Stimulated activated CD4-positive, alpha-beta T cell treated with anti-CD3 and anti-CD28 coated beads, Interleukin-15, amount 100 ng/mL, for 48 hours (primary cell): ENCODE results near the gene ASPSCR1.
A peak's percentile ranks its signal among the peaks of the same experiment; 100 is the strongest.

Experiments
- DNase-seq, 2 donors: peaks; one replicate each; pipeline ENCODE4 v3.0.0-alpha.2; 2020; ENCODE audit warnings: low read depth in 2 of 2

The ASPSCR1 gene

GRCh38 chr17:82012640-82013295, 35.3 kb downstream of the ASPSCR1 start:
- DNase-seq, result no peak

GRCh38 chr17:82013341-82013740, 35.9 kb downstream of the ASPSCR1 start:
- DNase-seq, result no peak

DNA sequence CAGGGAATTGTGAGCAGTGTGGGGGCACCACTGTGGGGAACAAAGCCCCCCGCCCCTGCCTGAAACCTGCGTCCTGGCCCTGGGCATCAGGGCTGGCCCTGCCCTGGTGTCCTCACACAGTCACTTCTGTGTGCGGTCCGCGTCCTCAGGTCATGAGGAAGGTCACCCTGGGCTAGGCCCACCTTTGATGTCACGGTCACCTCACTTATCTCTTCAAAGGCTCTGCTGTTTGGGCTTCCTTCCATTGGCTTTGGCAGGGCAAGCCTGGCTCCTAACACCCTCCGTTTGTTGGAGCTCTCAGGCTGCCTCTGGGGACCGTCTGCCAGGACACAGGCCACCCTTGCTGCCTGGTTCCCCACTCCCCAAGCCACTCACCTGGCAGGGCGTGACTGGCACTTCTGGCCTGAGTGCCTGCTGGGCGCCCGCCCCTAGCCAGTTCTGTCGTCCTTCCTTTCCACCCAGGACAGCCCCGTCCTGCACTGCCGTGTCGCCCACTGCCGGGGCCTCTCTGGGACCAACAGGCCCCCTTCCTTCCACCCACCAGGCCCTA, 36.4 kb downstream of the ASPSCR1 start:
- no peak for DNase-seq

DNA sequence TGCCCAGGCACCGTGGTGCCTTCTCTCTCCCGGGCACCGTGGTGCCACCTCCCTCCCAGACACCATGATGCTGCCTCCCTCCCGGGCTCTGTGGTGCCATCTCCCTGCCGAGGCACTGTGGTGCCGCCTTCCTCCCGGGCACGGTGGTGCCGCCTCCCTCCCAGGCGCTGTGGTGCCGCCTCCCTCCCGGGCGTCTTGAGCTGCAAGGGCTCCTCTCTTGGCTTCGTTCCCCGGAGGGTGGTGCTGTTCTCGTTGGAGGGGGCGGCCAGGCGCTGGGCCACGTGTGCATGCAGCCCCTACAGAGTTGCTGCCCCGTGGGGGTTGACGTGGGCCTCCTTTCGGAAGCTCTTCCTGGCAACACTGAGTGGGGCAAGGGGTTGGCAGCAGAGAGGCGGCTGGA, 37.0 kb downstream of the ASPSCR1 start:
- no peak for DNase-seq

GRCh38 chr17:82014971-82015310, 37.5 kb downstream of the ASPSCR1 start:
- DNase-seq, result no peak

GRCh38 chr17:82015311-82015971, 38.0 kb downstream of the ASPSCR1 start:
- DNase-seq, result no peak

GRCh38 chr17:82016061-82016874, 38.8 kb downstream of the ASPSCR1 start:
- no peak for DNase-seq

DNA sequence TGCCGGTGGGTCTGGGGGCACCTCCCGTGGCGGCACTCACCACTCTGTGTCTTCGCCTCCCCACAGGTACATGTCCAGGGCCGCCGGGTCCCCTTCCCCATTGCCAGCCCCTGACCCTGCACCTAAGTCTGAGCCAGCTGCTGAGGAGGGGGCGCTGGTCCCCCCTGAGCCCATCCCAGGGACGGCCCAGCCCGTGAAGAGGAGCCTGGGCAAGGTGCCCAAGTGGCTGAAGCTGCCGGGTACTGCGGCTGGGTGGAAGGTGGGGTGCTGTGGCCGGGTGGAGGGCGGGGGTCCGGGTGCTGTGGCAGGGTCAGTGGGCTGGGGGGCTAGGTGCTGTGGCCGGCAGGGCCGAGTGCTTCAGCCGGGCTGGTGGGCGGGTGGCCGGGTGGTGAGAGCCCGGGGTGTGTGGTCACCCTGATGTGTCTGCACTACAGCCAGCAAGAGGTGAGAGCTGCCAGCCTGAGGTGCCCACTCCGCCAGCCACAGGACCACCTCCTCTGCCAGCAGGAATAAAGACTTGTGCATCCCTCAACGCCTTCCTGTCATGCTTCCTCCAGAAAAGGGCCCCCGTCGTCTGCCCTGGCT, 39.5 kb downstream of the ASPSCR1 start:
- no peak for DNase-seq

GRCh38 chr17:82017612-82018151, 40.3 kb downstream of the ASPSCR1 start:
- DNase-seq, result no peak

GRCh38 chr17:82018152-82018988, 40.9 kb downstream of the ASPSCR1 start:
- DNase-seq, result no peak

DNA sequence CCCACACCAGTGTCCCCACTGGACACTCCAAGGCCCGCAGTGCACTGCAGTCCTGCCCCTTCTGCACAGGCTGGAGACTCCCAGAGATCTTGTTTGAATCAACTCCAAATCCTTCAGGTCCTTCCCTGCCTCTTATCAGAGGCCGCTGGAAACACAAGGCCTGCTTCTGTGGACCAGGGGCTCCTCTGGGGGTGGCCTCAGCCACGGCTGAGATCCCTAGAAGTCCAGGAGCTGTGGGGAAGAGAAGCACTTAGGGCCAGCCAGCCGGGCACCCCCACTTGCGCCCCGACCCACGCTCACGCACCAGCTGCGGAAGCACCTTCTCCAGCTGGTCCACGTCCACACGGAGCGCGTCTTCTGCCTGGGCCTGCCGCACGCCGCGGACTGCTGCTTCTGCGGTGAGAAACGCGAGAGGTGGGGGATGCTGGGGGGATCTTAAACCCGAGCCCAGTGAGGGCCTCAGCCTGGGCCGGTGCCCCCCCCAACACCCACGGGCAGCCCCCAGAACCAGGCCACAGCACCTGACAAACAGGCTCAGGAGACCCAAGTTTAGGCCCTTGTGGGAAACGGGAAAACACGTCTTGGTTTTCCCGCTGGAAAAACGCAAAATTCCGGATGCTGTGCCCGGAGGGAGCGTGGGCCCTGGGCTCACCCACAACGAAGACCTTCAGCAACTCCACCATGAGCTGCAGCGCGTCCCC, 41.7 kb downstream of the ASPSCR1 start:
- DNase-seq, result no peak

DNA sequence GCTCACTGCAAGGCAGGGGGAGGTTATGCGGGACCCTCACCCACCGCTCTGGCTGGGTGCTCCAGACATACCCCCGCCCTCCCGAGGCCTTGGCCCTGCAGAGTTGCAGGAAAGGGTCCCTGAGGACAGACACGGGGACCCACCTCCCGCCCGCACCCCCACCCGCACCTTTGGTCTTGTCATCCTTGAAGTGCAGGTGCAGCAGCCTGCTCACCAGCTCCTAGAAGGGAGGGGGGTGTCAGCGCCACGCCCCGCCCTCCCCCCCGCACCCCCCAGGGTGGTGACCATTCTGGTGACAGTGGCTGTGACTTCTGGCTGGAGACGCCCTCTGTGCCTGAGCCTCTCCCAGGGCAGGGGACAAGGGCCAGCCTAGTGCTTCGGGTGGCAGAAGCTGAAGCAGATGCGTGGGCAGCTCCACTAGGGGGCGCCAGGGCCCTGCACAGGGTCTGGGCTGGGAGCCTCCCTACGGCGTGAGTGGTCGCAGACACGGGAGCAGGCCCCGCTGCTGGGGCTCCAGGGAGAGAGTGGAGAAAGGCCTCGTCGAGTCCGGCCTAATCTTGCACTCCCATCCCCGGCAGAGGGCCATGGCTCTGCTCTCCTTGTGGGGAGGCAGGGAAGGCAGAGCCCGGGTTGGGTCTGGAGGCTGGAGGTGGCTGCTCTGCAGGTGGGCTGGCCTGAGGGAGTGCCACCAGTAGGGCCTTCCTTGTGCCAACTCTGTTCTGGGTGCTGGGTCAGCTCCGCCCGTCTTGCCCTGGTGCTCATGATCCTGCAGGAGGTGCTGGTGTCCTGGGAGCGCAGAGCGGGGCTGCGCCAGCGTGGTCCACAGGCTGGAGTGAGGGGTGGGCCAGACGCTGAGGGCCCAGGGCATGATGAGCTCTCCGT, 42.5 kb downstream of the ASPSCR1 start:
- peak in 1 of 2 donors; percentile 55 for DNase-seq

- no peak for DNase-seq
These were observed 43.2 kb downstream of the ASPSCR1 start for GRCh38 chr17:82020572-82021106.

- DNase-seq, result peak in 1 of 2 donors; percentile 59
These were observed 43.9 kb downstream of the ASPSCR1 start for GRCh38 chr17:82021107-82021899.

DNA sequence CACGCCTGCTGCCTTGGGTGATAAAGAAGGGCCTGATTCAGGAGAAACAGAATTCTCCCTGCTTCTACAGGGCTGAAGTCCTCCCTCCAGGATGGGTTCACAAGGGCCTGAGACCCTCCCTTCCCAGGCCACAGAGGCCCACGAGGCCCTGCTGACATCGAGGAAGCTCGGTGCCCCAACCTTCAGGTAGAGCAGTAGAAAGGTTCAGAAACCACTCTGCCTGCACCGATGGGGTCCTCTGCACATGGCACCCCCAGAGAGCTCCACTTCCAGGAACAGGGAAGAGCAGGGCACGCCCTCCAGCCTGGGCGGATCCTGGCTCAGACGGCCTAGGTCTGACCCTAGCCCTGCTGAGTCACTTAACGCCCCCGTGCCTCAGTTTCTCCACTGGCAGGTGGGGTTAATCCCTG, 44.5 kb downstream of the ASPSCR1 start:
- no peak for DNase-seq

- DNase-seq, result no peak
These were observed 45.0 kb downstream of the ASPSCR1 start, which contains the start of gene CENPX for GRCh38 chr17:82022310-82022980. Gene CENPX, minus strand, starts transcription at chr17:82022878. Its CDS starts 17 bp downstream, at chr17:82022861.

DNA sequence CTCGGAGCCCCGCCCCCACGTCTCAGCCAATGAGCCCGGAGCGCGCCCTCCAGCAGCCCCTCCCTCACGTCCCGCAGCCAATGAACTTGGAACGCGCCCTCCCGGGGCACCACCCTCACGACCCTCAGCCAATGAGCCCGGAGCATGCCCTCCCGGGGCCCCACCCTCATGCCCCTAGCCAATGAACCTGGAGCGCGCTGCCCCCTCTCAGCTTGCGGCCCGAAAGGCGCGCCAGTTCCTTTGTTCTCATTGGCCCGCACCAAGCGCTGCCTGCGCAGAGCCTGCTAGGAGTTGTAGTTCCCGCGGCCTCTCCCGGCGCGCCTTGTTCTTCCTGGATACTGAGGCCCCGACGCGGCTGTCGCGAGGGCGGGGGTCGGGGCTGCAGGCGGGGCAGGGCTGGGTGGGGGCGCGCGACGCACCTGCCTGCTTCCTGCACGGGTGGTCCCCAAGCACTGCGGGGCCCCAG, 45.6 kb downstream of the ASPSCR1 start, which contains the start of gene LRRC45:
LRRC45 (plus strand) TSS at position 325 of the 466 bp plus-strand sequence. CDS start 339 bp downstream, outside the sequence.
- peak; percentile 100 for DNase-seq
